Thyroid gland (tissue), 4 donors: ENCODE measurements around the gene POLR1B.

Experiments
- CTCF ChIP-seq, 6 experiments: fragments of 200-600 bp in 3 of 6; fragments of 450-650 bp in 3 of 6; sonication (generic) in 3 of 6; IDR thresholded peaks; one replicate each; pipeline ENCODE4 v1.5.1; 2016 to 2019; ENCODE audit warnings: antibody characterized with exemption in 6 of 6, mild to moderate bottlenecking in 2 of 6, inconsistent platforms in 1 of 6, moderate library complexity in 1 of 6
- POLR2A ChIP-seq, 2 donors: fragments of 450-650 bp; IDR thresholded peaks; one replicate each; pipeline ENCODE4 v1.6.1; 2017; ENCODE audit warnings: antibody characterized with exemption in 2 of 2, mild to moderate bottlenecking in 2 of 2, moderate library complexity in 1 of 2

- TF ChIP-seq CTCF (IDR thresholded peaks at IDR 0.05) (no peak), POLR2A (IDR thresholded peaks at IDR 0.05) (no peak)
Measured at GRCh38 chr2:112588611-112589045, 46.4 kb downstream of the POLR1B start.
